Fibroblast of lung (primary cell): ENCODE results near the gene ZNF280B. TPM values are rescaled to one million over a fixed set of nuclear protein-coding genes. Genes with fewer than 3 reads are reported as not detected.
"Not testable (repeated sequence)": the region's sequence is repeated elsewhere in the genome, so short reads cannot be mapped to it uniquely, and the experiment has no call there.

Source experiments
- DNase-seq, 2 donors: peaks; one replicate each; pipeline versions ENCODE4 v3.0.0 to v3.0.0-alpha.2; 2010; ENCODE audit warnings: low read depth in 2 of 2
- H2AFZ ChIP-seq: 2 replicates; pipeline ENCODE4 v1.5.1; 2012; ENCODE audit warnings: low read length, control low read depth, inconsistent platforms
- H3K27ac ChIP-seq: 2 replicates; pipeline ENCODE4 v1.5.1; 2011; ENCODE audit warnings: low read length, control low read depth; ENCODE audit not compliant: insufficient read depth
- H3K27me3 ChIP-seq: 2 replicates; pipeline ENCODE4 v1.5.1; 2011; ENCODE audit warnings: mild to moderate bottlenecking, low read length; ENCODE audit not compliant: control insufficient read depth, insufficient read depth
- H3K36me3 ChIP-seq: 2 replicates; pipeline ENCODE4 v1.5.1; 2011; ENCODE audit warnings: low read length; ENCODE audit not compliant: control insufficient read depth, insufficient read depth
- H3K4me1 ChIP-seq: 2 replicates; pipeline ENCODE4 v1.5.1; 2011; ENCODE audit warnings: low read length; ENCODE audit not compliant: control insufficient read depth, insufficient read depth; ENCODE audit errors: extremely low read depth
- H3K4me2 ChIP-seq: 2 replicates; pipeline ENCODE4 v1.5.1; 2011; ENCODE audit warnings: low read length, control low read depth; ENCODE audit not compliant: insufficient read depth; ENCODE audit errors: extremely low read depth
- H3K4me3 ChIP-seq, 4 experiments: fragments of 200-600 bp in 1 of 4; sonication (generic) in 1 of 4; replicated peaks in 1 of 4; 2 replicates each; pipeline ENCODE4 v1.5.1; 2011 to 2016; ENCODE audit warnings: low read length in 4 of 4, low read depth in 3 of 4, mild to moderate bottlenecking in 3 of 4, control low read depth in 2 of 4, inconsistent platforms in 1 of 4, mixed read lengths in 1 of 4; ENCODE audit not compliant: insufficient read depth in 1 of 4; ENCODE audit errors: control extremely low read depth in 1 of 4
- H3K79me2 ChIP-seq: 2 replicates; pipeline ENCODE4 v1.5.1; 2012; ENCODE audit warnings: mild to moderate bottlenecking, low read length, inconsistent platforms; ENCODE audit not compliant: control insufficient read depth, insufficient read depth
- H3K9ac ChIP-seq: 2 replicates; pipeline ENCODE4 v1.5.1; 2011; ENCODE audit warnings: mild to moderate bottlenecking, low read length, control low read depth; ENCODE audit not compliant: insufficient read depth
- H3K9me3 ChIP-seq: 2 replicates; pipeline ENCODE4 v1.5.1; 2012; ENCODE audit warnings: low read depth, low read length; ENCODE audit not compliant: control insufficient read depth, insufficient read depth
- H4K20me1 ChIP-seq: 2 replicates; pipeline ENCODE4 v1.5.1; 2011; ENCODE audit warnings: low read length; ENCODE audit not compliant: control insufficient read depth, insufficient read depth; ENCODE audit errors: extremely low read depth
- EZH2 ChIP-seq: IDR thresholded peaks from 2 replicates; pipeline ENCODE4 v1.5.1; 2012; ENCODE audit warnings: low read length, control low read depth, mild to moderate bottlenecking; ENCODE audit errors: missing control alignments
- polyA plus RNA-seq, 2 donors: library from polyadenylated mRNA; depleted of rRNA in 1 of 2; stranded (reverse) in 1 of 2; unstranded in 1 of 2; fragments of >200 nt; gene quantifications; 2 replicates each; pipeline ENCODE4 v1.2.1, GENCODE V29; 2011 to 2012; ENCODE audit warnings: missing spikeins in 1 of 2
- total RNA-seq: library from RNA; depleted of rRNA; stranded (reverse); fragments of >200 nt; gene quantifications from 2 replicates; pipeline ENCODE4 v1.2.1, GENCODE V29; 2014
- TF ChIP-seq, protein P1 (sequence below), 2 donors: IDR thresholded peaks in 1 of 2; conservative IDR thresholded peaks in 1 of 2; 1 replicate in 1 of 2; 2 replicates in 1 of 2; pipeline ENCODE4 v1.5.1; 2011 to 2012; ENCODE audit warnings: low read length in 2 of 2, control low read depth in 1 of 2, inconsistent platforms in 1 of 2, low read depth in 1 of 2, mild to moderate bottlenecking in 1 of 2

Gene ZNF280B
- total and polyA plus RNA-seq, 2 donors (not counting 1 experiment from before 2014, with no cell fraction given), result 0.33 to 0.81 TPM

DNA sequence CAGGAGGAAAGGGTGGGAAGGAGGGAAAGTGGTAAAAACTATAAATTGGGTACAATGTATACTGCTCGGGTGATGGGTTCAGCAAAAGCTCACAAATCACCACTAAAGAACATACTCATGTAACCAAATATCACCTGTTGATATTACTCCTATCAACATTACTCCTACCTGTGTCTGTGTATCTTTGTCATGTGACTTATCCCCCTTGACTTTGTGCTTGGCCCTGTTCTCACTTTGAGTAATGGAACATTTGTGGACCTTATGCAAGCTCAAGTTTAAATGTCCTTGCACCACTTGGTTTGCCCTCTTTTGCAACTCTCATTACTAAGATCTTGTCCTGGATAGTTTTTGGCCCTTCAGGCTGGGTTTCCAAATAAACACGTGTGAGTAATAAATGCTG is 39.0 kb downstream of the ZNF280B start:
- TF ChIP-seq, protein P1, sequence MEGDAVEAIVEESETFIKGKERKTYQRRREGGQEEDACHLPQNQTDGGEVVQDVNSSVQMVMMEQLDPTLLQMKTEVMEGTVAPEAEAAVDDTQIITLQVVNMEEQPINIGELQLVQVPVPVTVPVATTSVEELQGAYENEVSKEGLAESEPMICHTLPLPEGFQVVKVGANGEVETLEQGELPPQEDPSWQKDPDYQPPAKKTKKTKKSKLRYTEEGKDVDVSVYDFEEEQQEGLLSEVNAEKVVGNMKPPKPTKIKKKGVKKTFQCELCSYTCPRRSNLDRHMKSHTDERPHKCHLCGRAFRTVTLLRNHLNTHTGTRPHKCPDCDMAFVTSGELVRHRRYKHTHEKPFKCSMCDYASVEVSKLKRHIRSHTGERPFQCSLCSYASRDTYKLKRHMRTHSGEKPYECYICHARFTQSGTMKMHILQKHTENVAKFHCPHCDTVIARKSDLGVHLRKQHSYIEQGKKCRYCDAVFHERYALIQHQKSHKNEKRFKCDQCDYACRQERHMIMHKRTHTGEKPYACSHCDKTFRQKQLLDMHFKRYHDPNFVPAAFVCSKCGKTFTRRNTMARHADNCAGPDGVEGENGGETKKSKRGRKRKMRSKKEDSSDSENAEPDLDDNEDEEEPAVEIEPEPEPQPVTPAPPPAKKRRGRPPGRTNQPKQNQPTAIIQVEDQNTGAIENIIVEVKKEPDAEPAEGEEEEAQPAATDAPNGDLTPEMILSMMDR (conservative IDR thresholded peaks at IDR 0.05 in 1 of 2, IDR thresholded peaks at IDR 0.05 in 1 of 2; ENCODE audit: low read depth in 1 of 2, low read length in 2 of 2), result no peak
- no peak for TF ChIP-seq EZH2
- no peaks in the 10 kb centered on the region for H3K79me2 ChIP-seq
- no peak overlapping the region for H3K9ac ChIP-seq
- DNase-seq, result no peak
- H3K27ac ChIP-seq, result no peak overlapping the region
- no peaks in the 10 kb centered on the region for H3K36me3 ChIP-seq
- no peak overlapping the region for H2AFZ ChIP-seq
- no peaks in the 10 kb centered on the region for H3K27me3 ChIP-seq
- no peak overlapping the region for H3K4me2 ChIP-seq
- H3K4me3 ChIP-seq, result no peak overlapping the region
- H3K4me1 ChIP-seq, result no peaks in the 10 kb centered on the region
- H4K20me1 ChIP-seq, result no peaks in the 10 kb centered on the region
- H3K9me3 ChIP-seq, result no peaks in the 10 kb centered on the region

- H3K4me1 ChIP-seq, H3K4me3 ChIP-seq, H3K27me3 ChIP-seq, H2AFZ ChIP-seq, H3K27ac ChIP-seq, H4K20me1 ChIP-seq, H3K36me3 ChIP-seq, H3K79me2 ChIP-seq, H3K9ac ChIP-seq, DNase-seq, H3K9me3 ChIP-seq, H3K4me2 ChIP-seq: not testable (repeated sequence)
Measured at GRCh38 chr22:22468794-22469469, 39.6 kb downstream of the ZNF280B start.

DNA sequence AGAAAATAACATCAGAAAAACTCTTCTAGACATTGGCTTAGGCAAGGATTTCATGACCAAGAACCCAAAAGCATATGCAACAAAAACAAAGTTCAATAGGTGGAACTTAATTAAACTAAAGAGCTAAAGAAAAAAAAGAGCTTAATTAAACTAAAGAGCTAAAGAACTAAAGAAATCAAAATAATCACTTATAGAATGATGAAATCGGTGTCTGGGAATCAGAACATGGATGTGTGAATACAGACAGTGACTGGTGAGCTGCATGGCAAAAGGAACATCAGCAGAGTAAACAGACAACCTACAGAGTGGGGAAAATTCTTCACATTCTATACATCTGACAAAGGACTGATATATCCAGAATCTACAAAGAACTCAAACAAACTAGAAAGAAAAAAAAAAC is 41.4 kb downstream of the ZNF280B start:
- H3K4me2 ChIP-seq, result no peak overlapping the region
- no peak overlapping the region for H2AFZ ChIP-seq
- TF ChIP-seq EZH2, result no peak
- TF ChIP-seq, protein P1 (conservative IDR thresholded peaks at IDR 0.05 in 1 of 2, IDR thresholded peaks at IDR 0.05 in 1 of 2; ENCODE audit: low read depth in 1 of 2, low read length in 2 of 2), result no peak
- no peak for DNase-seq
- no peaks in the 10 kb centered on the region for H3K4me1 ChIP-seq
- no peak overlapping the region for H3K27ac ChIP-seq
- no peaks in the 10 kb centered on the region for H3K27me3 ChIP-seq
- H3K9me3 ChIP-seq, result no peaks in the 10 kb centered on the region
- no peak overlapping the region for H3K9ac ChIP-seq
- no peaks in the 10 kb centered on the region for H4K20me1 ChIP-seq
- H3K36me3 ChIP-seq, result no peaks in the 10 kb centered on the region
- no peaks in the 10 kb centered on the region for H3K79me2 ChIP-seq
- H3K4me3 ChIP-seq, result no peak overlapping the region
